Stimulated activated CD4-positive, alpha-beta T cell treated with anti-CD3 and anti-CD28 coated beads, TNF-alpha, amount 100 ng/mL, for 24 hours (primary cell): Measurements from ENCODE around the gene GGCT.

Experiments
- DNase-seq, 3 experiments: peaks; one replicate each; pipeline ENCODE4 v3.0.0-alpha.2; 2020; ENCODE audit warnings: low read depth in 3 of 3

The GGCT gene

GRCh38 chr7:30478349-30479201 is 26.1 kb downstream of the GGCT start, which contains the start of gene NOD1:
NOD1 (minus strand) TSS chr7:30478784; CDS start chr7:30456921, 21,863 bp downstream.
- DNase-seq = peak; percentile 36 to 68 (median 48)

- no peak for DNase-seq
Measured at GRCh38 chr7:30476459-30477145, 28.0 kb downstream of the GGCT start.

- DNase-seq = no peak
Measured at GRCh38 chr7:30475580-30475979, 29.0 kb downstream of the GGCT start.

GRCh38 chr7:30474893-30475292 is 29.7 kb downstream of the GGCT start:
- DNase-seq = no peak

GRCh38 chr7:30474485-30474884 is 30.1 kb downstream of the GGCT start:
- DNase-seq = no peak

- DNase-seq = no peak
Measured at GRCh38 chr7:30473903-30474302, 30.7 kb downstream of the GGCT start.

GRCh38 chr7:30472784-30473775 is 31.5 kb downstream of the GGCT start:
- no peak for DNase-seq

GRCh38 chr7:30472081-30472783 is 32.4 kb downstream of the GGCT start:
- DNase-seq = no peak

- DNase-seq = no peak
Measured at GRCh38 chr7:30471205-30471604, 33.4 kb downstream of the GGCT start.

- no peak for DNase-seq
Measured at GRCh38 chr7:30470771-30471170, 33.9 kb downstream of the GGCT start.

- DNase-seq = no peak
Measured at GRCh38 chr7:30470163-30470770, 34.4 kb downstream of the GGCT start.

GRCh38 chr7:30469303-30469702 is 35.3 kb downstream of the GGCT start:
- DNase-seq = no peak

GRCh38 chr7:30468791-30469190 is 35.8 kb downstream of the GGCT start:
- no peak for DNase-seq

- no peak for DNase-seq
Measured at GRCh38 chr7:30468041-30468440, 36.6 kb downstream of the GGCT start.

GRCh38 chr7:30467271-30467670 is 37.4 kb downstream of the GGCT start:
- no peak for DNase-seq

- DNase-seq = no peak
Measured at GRCh38 chr7:30466266-30466665, 38.4 kb downstream of the GGCT start.

GRCh38 chr7:30465811-30466180 is 38.8 kb downstream of the GGCT start:
- DNase-seq = no peak

- DNase-seq = no peak
Measured at GRCh38 chr7:30465046-30465810, 39.4 kb downstream of the GGCT start.

- no peak for DNase-seq
Measured at GRCh38 chr7:30464231-30464671, 40.4 kb downstream of the GGCT start.
